SK-N-SH (cell line): ENCODE data around the gene ZNF197. TPM values are rescaled to one million over a fixed set of nuclear protein-coding genes. Genes with fewer than 3 reads are reported as not detected.

ENCODE experiments used
- CTCF ChIA-PET: fragments of 300-600, 350-600 bp; formaldehyde crosslinking; extraction: SDS; loops from one replicate; lab custom pipeline; 2021; lab: Yijun Ruan, JAX
- POLR2A ChIA-PET: fragments of 350-600 bp; sonication (Branson Sonifier 250); formaldehyde crosslinking; extraction: SDS; loops from one replicate; lab custom pipeline; 2020; ENCODE audit warnings: antibody characterized with exemption, inconsistent platforms; lab: Yijun Ruan, JAX
- DNase-seq: peaks from one replicate; pipeline ENCODE4 v3.0.0; 2012
- H2AFZ ChIP-seq: fragments of 200-600 bp; sonication (generic); 2 replicates; pipeline ENCODE4 v1.8.1; 2016; ENCODE audit warnings: antibody characterized with exemption, mild to moderate bottlenecking, low read depth
- H3F3A ChIP-seq: fragments of 200-600 bp; sonication (generic); replicated peaks from 2 replicates; pipeline ENCODE3; 2016; ENCODE audit warnings: antibody characterized with exemption, mild to moderate bottlenecking; ENCODE audit not compliant: insufficient read depth
- H3K27ac ChIP-seq, 2 experiments: fragments of 200-500 bp in 1 of 2; fragments of 200-600 bp in 1 of 2; sonication (Bioruptor generic) in 1 of 2; sonication (generic), shearing (Covaris generic) in 1 of 2; 2 replicates each; pipeline versions ENCODE4 v1.5.1 to v1.6.1; 2014 to 2016; ENCODE audit warnings: low read depth in 2 of 2, inconsistent platforms in 1 of 2, low read length in 1 of 2, mild to moderate bottlenecking in 1 of 2, mixed read lengths in 1 of 2
- H3K27me3 ChIP-seq: fragments of 200-600 bp; sonication (generic), shearing (Covaris generic); 2 replicates; pipeline ENCODE4 v1.6.1; 2016; ENCODE audit warnings: mixed run types; ENCODE audit not compliant: insufficient read depth
- H3K36me3 ChIP-seq, 2 experiments: fragments of 200-500 bp in 1 of 2; fragments of 200-600 bp in 1 of 2; sonication (Bioruptor generic) in 1 of 2; sonication (generic) in 1 of 2; replicated peaks in 1 of 2; 2 replicates each; pipeline versions ENCODE3 to v1.5.1; 2014 to 2016; ENCODE audit warnings: low read length in 1 of 2, mild to moderate bottlenecking in 1 of 2; ENCODE audit not compliant: insufficient read depth in 2 of 2, control insufficient read depth in 1 of 2
- H3K4me1 ChIP-seq, 2 experiments: fragments of 200-500 bp in 1 of 2; fragments of 200-600 bp in 1 of 2; sonication (Bioruptor generic) in 1 of 2; sonication (generic), shearing (Covaris generic) in 1 of 2; 2 replicates each; pipeline versions ENCODE4 v1.5.1 to v1.6.1; 2014 to 2016; ENCODE audit warnings: low read depth in 1 of 2, low read length in 1 of 2, mixed run types in 1 of 2; ENCODE audit not compliant: insufficient read depth in 2 of 2, control insufficient read depth in 1 of 2
- H3K4me2 ChIP-seq: fragments of 200-600 bp; sonication (generic), shearing (Covaris generic); 2 replicates; pipeline ENCODE4 v1.6.1; 2017; ENCODE audit warnings: mixed run types
- H3K4me3 ChIP-seq, 2 experiments: fragments of 200-500 bp in 1 of 2; fragments of 200-600 bp in 1 of 2; sonication (Bioruptor generic) in 1 of 2; sonication (generic), shearing (Covaris generic) in 1 of 2; 2 replicates each; pipeline versions ENCODE4 v1.5.1 to v1.8.1; 2014 to 2016; ENCODE audit warnings: low read depth in 2 of 2, inconsistent platforms in 1 of 2, low read length in 1 of 2, mild to moderate bottlenecking in 1 of 2, mixed read lengths in 1 of 2, moderate library complexity in 1 of 2
- H3K79me2 ChIP-seq: fragments of 200-600 bp; sonication (generic); 2 replicates; pipeline ENCODE4 v1.8.1; 2017; ENCODE audit warnings: mild to moderate bottlenecking; ENCODE audit not compliant: insufficient read depth
- H3K9ac ChIP-seq: fragments of 200-600 bp; sonication (generic); 2 replicates; pipeline ENCODE4 v1.6.1; 2017; ENCODE audit warnings: mixed run types
- H3K9me2 ChIP-seq: fragments of 200-600 bp; sonication (generic); 2 replicates; pipeline ENCODE4 v1.6.1; 2017; ENCODE audit warnings: mixed run types
- H3K9me3 ChIP-seq: fragments of 200-600 bp; sonication (generic); 2 replicates; pipeline ENCODE4 v1.6.1; 2017; ENCODE audit warnings: mixed run types, mild to moderate bottlenecking, moderate library complexity
- H4K20me1 ChIP-seq: fragments of 200-600 bp; sonication (generic); 2 replicates; pipeline ENCODE4 v1.6.1; 2017; ENCODE audit warnings: mild to moderate bottlenecking, mixed run types; ENCODE audit not compliant: insufficient read depth
- CHD2 ChIP-seq: fragments of 150-350 bp; IDR thresholded peaks from 2 replicates; pipeline ENCODE4 v1.6.1; 2018; ENCODE audit warnings: low read length; ENCODE audit not compliant: partially characterized antibody
- EP300 ChIP-seq, 2 experiments: IDR thresholded peaks; 2 replicates each; pipeline versions ENCODE4 v1.4.0 to v1.6.1; 2012; ENCODE audit warnings: borderline replicate concordance in 1 of 2, low read depth in 1 of 2, low read length in 1 of 2
- IRF3 ChIP-seq: fragments of 150-350 bp; IDR thresholded peaks from 2 replicates; pipeline ENCODE4 v1.6.1; 2016; ENCODE audit warnings: mild to moderate bottlenecking, low read depth, low read length
- MEF2A ChIP-seq: IDR thresholded peaks from 2 replicates; pipeline ENCODE4 v1.4.0; 2012; ENCODE audit warnings: low read depth, borderline replicate concordance
- MXI1 ChIP-seq: IDR thresholded peaks from 2 replicates; pipeline ENCODE4 v1.6.1; 2012; ENCODE audit warnings: mild to moderate bottlenecking, low read depth, low read length, improper control_type of control experiment
- RCOR1 ChIP-seq: fragments of 150-350 bp; IDR thresholded peaks from 2 replicates; pipeline ENCODE4 v1.6.1; 2017; ENCODE audit warnings: antibody characterized with exemption, low read length
- RFX5 ChIP-seq: IDR thresholded peaks from 2 replicates; pipeline ENCODE4 v1.6.1; 2012; ENCODE audit warnings: mild to moderate bottlenecking, improper control_type of control experiment, low read length
- RXRA ChIP-seq: IDR thresholded peaks from 2 replicates; pipeline ENCODE4 v1.4.0; 2012; ENCODE audit warnings: low read depth, mild to moderate bottlenecking, borderline replicate concordance
- SIN3A ChIP-seq: IDR thresholded peaks from 2 replicates; pipeline ENCODE4 v1.6.1; 2012; ENCODE audit warnings: low read depth, mild to moderate bottlenecking, low read length, moderate library complexity, borderline replicate concordance
- TAF1 ChIP-seq: IDR thresholded peaks from 2 replicates; pipeline ENCODE4 v1.6.1; 2012; ENCODE audit warnings: low read depth, mild to moderate bottlenecking, low read length, moderate library complexity, borderline replicate concordance
- TCF12 ChIP-seq: IDR thresholded peaks from 2 replicates; pipeline ENCODE4 v1.4.0; 2012
- YY1 ChIP-seq: IDR thresholded peaks from 2 replicates; pipeline ENCODE4 v1.4.0; 2012; ENCODE audit warnings: low read depth, mild to moderate bottlenecking
- WGBS: methylation state at CpG from one replicate; pipeline ENCODE4 v1.1.6; 2017; ENCODE audit warnings: low lambda C conversion rate; 5-methylcytosine and 5-hydroxymethylcytosine counted together
- polyA plus RNA-seq, 3 experiments: library from polyadenylated mRNA; depleted of rRNA; stranded (reverse); fragments of >200 nt; gene quantifications; 2 replicates each; pipeline ENCODE4 v1.2.3, GENCODE V29; 2012
- TF ChIP-seq, protein P1 (sequence below): fragments of 150-350 bp; IDR thresholded peaks from 2 replicates; pipeline ENCODE4 v1.6.1; 2017; ENCODE audit warnings: antibody characterized with exemption, low read length, low read depth, borderline replicate concordance
- TF ChIP-seq, protein P2 (sequence below): IDR thresholded peaks from 2 replicates; pipeline ENCODE4 v1.4.0; 2012; ENCODE audit warnings: low read depth, borderline replicate concordance
- TF ChIP-seq, protein P3 (sequence below): IDR thresholded peaks from 2 replicates; pipeline ENCODE4 v1.6.1; 2012; ENCODE audit warnings: mild to moderate bottlenecking, low read depth, low read length, moderate library complexity
- TF ChIP-seq, protein P4 (sequence below): fragments of 200-600 bp; sonication (generic); IDR thresholded peaks from 2 replicates; pipeline ENCODE4 v1.6.1; 2017; ENCODE audit warnings: antibody characterized with exemption, mild to moderate bottlenecking, moderate library complexity
- TF ChIP-seq, protein P5 (sequence below): IDR thresholded peaks from 2 replicates; pipeline ENCODE4 v1.4.0; 2012; ENCODE audit warnings: low read depth, borderline replicate concordance

The ZNF197 gene
- polyA plus RNA-seq, 1 of the 3 experiments (the other 2 are of a cell fraction): 4.3 TPM

- TF ChIP-seq EP300 (IDR thresholded peaks at IDR 0.05; ENCODE audit: borderline replicate concordance in 1 of 2, low read depth in 1 of 2, low read length in 1 of 2) (no peak), IRF3 (no peak)
- TF ChIP-seq, protein P1, sequence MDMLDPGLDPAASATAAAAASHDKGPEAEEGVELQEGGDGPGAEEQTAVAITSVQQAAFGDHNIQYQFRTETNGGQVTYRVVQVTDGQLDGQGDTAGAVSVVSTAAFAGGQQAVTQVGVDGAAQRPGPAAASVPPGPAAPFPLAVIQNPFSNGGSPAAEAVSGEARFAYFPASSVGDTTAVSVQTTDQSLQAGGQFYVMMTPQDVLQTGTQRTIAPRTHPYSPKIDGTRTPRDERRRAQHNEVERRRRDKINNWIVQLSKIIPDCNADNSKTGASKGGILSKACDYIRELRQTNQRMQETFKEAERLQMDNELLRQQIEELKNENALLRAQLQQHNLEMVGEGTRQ: no peak
Measured at GRCh38 chr3:44680921-44681455, 56.2 kb downstream of the ZNF197 start (continued).

GRCh38 chr3:44682182-44682896 is 57.5 kb downstream of the ZNF197 start:
- Histone ChIP-seq H3K9me2 (no peaks in the 10 kb centered on the region), H3K36me3 (peaks cover 10 to 21% of the 10 kb centered on the region in 2 experiments), H3K79me2 (no peaks in the 10 kb centered on the region), H3K4me3 (no peak overlapping the region), H3K4me1 (peaks cover 0 to 5% of the 10 kb centered on the region in 2 experiments; a peak in 1 of 4 replicates), H2AFZ (no peak overlapping the region), H3K27me3 (no peaks in the 10 kb centered on the region), H3K9ac (no peak overlapping the region), H3K9me3 (no peaks in the 10 kb centered on the region), H3F3A (no peaks in the 10 kb centered on the region), H4K20me1 (no peaks in the 10 kb centered on the region), H3K4me2 (no peak overlapping the region), H3K27ac (no peak overlapping the region)
- DNase-seq: no peak
- 63% methylated on average over 2 of the region's 2 CpGs for WGBS
- ChIA-PET POLR2A (no interaction called here), CTCF (no interaction called here)
- TF ChIP-seq, protein P2, sequence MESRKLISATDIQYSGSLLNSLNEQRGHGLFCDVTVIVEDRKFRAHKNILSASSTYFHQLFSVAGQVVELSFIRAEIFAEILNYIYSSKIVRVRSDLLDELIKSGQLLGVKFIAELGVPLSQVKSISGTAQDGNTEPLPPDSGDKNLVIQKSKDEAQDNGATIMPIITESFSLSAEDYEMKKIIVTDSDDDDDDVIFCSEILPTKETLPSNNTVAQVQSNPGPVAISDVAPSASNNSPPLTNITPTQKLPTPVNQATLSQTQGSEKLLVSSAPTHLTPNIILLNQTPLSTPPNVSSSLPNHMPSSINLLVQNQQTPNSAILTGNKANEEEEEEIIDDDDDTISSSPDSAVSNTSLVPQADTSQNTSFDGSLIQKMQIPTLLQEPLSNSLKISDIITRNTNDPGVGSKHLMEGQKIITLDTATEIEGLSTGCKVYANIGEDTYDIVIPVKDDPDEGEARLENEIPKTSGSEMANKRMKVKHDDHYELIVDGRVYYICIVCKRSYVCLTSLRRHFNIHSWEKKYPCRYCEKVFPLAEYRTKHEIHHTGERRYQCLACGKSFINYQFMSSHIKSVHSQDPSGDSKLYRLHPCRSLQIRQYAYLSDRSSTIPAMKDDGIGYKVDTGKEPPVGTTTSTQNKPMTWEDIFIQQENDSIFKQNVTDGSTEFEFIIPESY: no peak
- TF ChIP-seq IRF3 (no peak), TAF1 (no peak), TCF12 (no peak), MXI1 (no peak), SIN3A (no peak), RXRA (no peak), CHD2 (no peak), YY1 (no peak), RCOR1 (no peak), RFX5 (no peak), MEF2A (no peak)
- TF ChIP-seq, protein P3, sequence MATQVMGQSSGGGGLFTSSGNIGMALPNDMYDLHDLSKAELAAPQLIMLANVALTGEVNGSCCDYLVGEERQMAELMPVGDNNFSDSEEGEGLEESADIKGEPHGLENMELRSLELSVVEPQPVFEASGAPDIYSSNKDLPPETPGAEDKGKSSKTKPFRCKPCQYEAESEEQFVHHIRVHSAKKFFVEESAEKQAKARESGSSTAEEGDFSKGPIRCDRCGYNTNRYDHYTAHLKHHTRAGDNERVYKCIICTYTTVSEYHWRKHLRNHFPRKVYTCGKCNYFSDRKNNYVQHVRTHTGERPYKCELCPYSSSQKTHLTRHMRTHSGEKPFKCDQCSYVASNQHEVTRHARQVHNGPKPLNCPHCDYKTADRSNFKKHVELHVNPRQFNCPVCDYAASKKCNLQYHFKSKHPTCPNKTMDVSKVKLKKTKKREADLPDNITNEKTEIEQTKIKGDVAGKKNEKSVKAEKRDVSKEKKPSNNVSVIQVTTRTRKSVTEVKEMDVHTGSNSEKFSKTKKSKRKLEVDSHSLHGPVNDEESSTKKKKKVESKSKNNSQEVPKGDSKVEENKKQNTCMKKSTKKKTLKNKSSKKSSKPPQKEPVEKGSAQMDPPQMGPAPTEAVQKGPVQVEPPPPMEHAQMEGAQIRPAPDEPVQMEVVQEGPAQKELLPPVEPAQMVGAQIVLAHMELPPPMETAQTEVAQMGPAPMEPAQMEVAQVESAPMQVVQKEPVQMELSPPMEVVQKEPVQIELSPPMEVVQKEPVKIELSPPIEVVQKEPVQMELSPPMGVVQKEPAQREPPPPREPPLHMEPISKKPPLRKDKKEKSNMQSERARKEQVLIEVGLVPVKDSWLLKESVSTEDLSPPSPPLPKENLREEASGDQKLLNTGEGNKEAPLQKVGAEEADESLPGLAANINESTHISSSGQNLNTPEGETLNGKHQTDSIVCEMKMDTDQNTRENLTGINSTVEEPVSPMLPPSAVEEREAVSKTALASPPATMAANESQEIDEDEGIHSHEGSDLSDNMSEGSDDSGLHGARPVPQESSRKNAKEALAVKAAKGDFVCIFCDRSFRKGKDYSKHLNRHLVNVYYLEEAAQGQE: no peak
- TF ChIP-seq, protein P4, sequence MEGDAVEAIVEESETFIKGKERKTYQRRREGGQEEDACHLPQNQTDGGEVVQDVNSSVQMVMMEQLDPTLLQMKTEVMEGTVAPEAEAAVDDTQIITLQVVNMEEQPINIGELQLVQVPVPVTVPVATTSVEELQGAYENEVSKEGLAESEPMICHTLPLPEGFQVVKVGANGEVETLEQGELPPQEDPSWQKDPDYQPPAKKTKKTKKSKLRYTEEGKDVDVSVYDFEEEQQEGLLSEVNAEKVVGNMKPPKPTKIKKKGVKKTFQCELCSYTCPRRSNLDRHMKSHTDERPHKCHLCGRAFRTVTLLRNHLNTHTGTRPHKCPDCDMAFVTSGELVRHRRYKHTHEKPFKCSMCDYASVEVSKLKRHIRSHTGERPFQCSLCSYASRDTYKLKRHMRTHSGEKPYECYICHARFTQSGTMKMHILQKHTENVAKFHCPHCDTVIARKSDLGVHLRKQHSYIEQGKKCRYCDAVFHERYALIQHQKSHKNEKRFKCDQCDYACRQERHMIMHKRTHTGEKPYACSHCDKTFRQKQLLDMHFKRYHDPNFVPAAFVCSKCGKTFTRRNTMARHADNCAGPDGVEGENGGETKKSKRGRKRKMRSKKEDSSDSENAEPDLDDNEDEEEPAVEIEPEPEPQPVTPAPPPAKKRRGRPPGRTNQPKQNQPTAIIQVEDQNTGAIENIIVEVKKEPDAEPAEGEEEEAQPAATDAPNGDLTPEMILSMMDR: no peak
- TF ChIP-seq, protein P5, sequence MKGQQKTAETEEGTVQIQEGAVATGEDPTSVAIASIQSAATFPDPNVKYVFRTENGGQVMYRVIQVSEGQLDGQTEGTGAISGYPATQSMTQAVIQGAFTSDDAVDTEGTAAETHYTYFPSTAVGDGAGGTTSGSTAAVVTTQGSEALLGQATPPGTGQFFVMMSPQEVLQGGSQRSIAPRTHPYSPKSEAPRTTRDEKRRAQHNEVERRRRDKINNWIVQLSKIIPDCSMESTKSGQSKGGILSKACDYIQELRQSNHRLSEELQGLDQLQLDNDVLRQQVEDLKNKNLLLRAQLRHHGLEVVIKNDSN: no peak
